ENCODE measurements around the gene QRSL1.
"Not testable (repeated sequence)": the region's sequence is repeated elsewhere in the genome, so short reads cannot be mapped to it uniquely, and the experiment has no call there.

QRSL1 gene

GRCh38 chr6:106684011-106684410, 54.6 kb downstream of the QRSL1 start:
- DNase-seq (ENCODE audit: low spot score) = no peak

DNA sequence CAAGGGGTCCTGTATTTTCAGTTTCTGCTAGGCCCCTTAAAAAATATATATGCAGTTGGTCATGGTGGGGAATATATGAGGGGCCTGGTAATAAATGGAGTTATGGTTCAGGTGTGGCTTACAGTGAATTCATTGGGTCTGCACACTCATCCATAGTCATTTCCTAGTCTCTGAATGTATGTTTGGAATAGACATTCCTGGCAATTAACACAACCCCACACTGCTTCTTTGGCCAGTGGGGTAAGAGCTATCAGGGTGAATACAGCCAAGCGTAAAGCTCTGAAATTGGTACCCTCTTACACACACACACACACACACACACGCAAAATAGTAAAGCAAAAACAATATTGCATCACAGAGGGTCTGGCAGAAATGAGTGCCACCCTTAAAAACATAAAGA, 56.5 kb downstream of the QRSL1 start:
- no peak for DNase-seq (ENCODE audit: low spot score)

GRCh38 chr6:106688177-106688951, 59.0 kb downstream of the QRSL1 start:
- DNase-seq (ENCODE audit: low spot score) = no peak

DNA sequence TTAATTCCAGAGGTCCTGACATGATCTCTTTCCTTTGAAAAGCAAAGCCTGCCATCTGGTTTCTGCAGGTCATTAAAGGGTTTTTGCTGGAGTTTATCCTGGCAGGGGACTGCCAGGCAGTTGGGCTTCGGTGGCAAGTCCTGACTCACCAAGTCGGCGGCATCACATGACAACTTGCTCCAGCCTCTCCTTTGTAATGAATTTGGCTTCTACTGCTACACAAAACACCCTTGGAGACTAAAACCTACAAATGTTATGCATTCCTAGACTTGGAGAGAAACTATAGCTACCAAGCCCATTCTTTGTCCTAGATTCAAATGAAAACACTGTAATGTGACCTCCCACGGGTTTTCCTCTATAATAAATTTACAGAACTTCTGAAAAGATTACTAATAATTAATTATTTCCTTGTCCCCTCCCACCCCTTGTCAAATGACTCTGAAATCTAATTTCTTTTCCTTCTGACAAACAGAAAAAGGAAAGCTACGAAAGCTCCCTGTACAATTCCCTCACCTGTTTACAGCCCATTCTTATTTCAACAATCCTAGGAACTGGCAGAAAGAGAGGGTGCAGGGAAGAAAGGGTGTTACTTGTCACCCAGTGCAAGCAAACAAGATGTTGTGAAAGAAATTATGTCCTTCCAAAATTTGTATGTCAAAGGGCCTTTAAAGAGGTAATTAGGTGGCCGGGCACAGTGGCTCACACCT, 62.9 kb downstream of the QRSL1 start:
- peak; percentile 47 for DNase-seq (ENCODE audit: low spot score)

- no peak for DNase-seq (ENCODE audit: low spot score)
Observed at GRCh38 chr6:106692819-106693208, 63.4 kb downstream of the QRSL1 start.

GRCh38 chr6:106693418-106693817, 64.0 kb downstream of the QRSL1 start:
- no peak for DNase-seq (ENCODE audit: low spot score)

DNA sequence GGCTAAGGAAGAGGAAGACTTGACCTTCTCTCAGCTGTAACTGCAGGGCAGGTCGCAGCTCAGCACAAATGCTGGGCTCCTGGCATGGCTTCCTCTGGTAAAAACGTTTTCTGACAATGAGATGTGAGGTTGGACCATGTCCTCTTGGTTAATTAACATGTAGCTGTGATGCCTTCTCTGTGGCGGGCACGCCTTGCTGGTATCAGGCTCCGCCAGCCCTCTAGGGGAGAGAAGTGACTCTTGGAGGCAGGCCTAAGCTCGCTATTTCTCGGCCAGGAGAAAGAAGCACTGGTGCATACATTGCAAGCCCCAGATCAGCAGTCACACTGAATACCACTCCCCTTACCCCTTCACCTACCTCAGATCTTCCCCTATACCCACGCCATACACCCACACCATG, 65.0 kb downstream of the QRSL1 start:
- no peak for DNase-seq (ENCODE audit: low spot score)

- no peak for DNase-seq (ENCODE audit: low spot score)
Observed at GRCh38 chr6:106700581-106700980, 71.2 kb downstream of the QRSL1 start.

DNA sequence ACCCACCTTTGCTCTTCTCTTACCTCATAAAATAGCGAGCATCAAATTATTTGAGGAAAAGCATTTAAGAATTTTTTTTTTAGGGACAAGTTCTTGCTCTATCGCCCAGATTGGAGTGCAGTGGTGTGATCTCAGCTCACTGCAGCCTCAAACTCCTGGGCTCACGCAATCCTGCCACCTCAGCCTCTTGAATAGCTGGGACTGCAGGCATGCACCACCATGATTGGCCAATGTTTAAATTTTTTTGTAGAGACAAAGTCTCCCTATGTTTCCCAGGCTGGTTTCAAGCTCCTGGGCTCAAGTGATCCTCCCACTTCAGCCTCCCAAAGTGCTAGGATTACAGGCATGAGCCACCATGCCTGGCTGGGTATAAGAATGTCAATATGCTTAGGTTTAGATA, 71.8 kb downstream of the QRSL1 start:
- DNase-seq (ENCODE audit: low spot score) = not testable (repeated sequence)

DNA sequence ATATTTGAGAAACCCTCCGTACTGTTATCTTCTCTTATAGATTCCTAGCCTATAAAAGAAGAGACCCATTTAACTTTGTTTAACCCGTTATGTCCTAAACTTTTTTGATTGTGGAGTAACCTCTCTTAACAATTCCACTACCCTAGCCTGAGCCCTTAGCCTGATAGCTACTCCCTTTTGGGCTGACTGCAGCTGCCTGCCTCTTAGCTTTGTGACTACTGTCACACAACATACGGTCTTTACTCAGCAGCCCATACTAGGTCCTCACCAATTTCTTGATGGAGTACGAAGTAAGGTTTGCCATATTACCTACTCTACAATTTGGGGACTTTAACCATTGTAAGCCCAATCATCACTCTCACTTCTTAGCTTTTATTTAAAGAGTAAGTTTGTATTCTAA, 72.7 kb downstream of the QRSL1 start:
- DNase-seq (ENCODE audit: low spot score) = no peak

- no peak for DNase-seq (ENCODE audit: low spot score)
Observed at GRCh38 chr6:106702451-106703110, 73.2 kb downstream of the QRSL1 start.

DNA sequence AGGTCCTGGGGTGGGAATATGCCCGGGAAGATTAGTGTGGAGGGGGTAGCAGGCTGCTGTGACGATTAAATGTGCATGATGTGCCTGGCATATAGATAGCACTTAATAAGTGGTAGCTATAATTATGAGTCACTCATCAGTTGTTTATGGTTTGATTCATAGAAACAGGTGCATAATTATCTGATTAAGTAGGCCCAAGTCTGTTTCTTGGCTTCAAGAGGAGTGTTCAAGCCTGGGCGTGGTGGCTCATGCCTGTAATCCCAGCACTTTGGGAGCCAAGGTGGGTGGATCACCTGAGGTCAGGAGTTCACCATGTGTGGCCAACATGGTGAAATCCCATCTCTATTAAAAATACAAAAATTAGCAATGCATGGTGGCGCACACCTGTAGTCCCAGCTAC, 74.9 kb downstream of the QRSL1 start:
- no peak for DNase-seq (ENCODE audit: low spot score)

GRCh38 chr6:106705156-106705555, 75.8 kb downstream of the QRSL1 start:
- DNase-seq (ENCODE audit: low spot score) = no peak

DNA sequence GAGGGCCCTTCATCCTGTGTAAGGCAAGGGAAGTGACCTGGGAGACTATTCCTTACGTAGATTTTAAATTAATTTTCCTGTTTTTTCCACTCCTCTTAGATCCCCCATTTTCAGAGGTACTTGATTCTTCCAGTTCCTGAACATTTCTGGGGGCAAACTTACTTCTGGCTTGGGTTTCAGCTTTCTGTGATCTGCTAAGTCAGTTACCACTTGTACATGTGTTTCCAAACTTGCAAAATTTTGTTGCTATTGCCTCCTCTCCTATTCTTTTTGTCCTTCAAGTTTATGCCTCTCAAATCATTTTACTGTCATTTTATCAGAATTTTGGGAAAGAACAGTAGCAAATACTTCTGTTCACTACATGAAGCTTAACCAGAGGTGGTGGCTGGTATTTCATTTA, 81.2 kb downstream of the QRSL1 start:
- DNase-seq (ENCODE audit: low spot score) = no peak

GRCh38 chr6:106714281-106714680, 84.9 kb downstream of the QRSL1 start:
- DNase-seq (ENCODE audit: low spot score) = no peak

- no peak for DNase-seq (ENCODE audit: low spot score)
Observed at GRCh38 chr6:106715922-106716321, 86.5 kb downstream of the QRSL1 start.

DNA sequence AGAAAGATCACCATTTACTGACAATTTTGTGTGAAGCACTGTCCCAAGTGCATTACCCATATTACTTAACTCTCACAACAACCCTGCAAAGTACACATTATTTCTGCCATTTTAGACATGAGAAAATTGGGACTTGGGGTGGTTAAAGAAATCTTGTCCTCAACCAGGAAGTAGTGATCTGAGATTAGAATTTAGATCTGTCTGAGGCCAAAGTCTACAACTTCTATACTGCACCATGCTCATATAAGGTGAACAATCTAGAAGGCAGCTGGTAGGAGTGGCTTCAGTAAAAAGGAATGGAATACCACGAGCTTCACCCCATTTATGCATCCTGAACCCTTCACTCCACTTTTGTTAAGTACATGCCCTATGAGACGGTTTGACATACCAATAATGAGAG, 87.6 kb downstream of the QRSL1 start:
- DNase-seq (ENCODE audit: low spot score) = no peak

Measured in globus pallidus (tissue), 1 donor.